Activated T-helper 2 cell treated with anti-CD3 and anti-CD28 coated beads, Interferon-gamma antibody, Interleukin-2, Interleukin-4, amounts not matched to agents 10 μg/mL and 5 μg/mL and 100 μg/mL, durations not matched to agents 14 hours and 24 hours and 36 hours (primary cell): ENCODE measurements around the gene PLCB1. TPM values are rescaled to one million over a fixed set of nuclear protein-coding genes. Genes with fewer than 3 reads are reported as not detected.

Source experiments
- DNase-seq: peaks from one replicate; pipeline ENCODE4 v3.0.0; 2021; ENCODE audit warnings: low spot score
- H3K27ac Mint-ChIP-seq: one replicate; pipeline ENCODE4 v1.8.0; 2021; ENCODE audit warnings: mixed read lengths
- H3K27me3 Mint-ChIP-seq: one replicate; pipeline ENCODE4 v1.8.0; 2021; ENCODE audit warnings: low read depth, mixed read lengths
- H3K36me3 Mint-ChIP-seq: one replicate; pipeline ENCODE4 v1.8.0; 2021; ENCODE audit warnings: low read depth, mixed read lengths
- H3K4me1 Mint-ChIP-seq: one replicate; pipeline ENCODE4 v1.8.0; 2021; ENCODE audit warnings: low read depth, mixed read lengths
- H3K4me3 Mint-ChIP-seq: one replicate; pipeline ENCODE4 v1.8.0; 2021; ENCODE audit warnings: low read depth, mild to moderate bottlenecking, moderate library complexity, mixed read lengths
- H3K9me3 Mint-ChIP-seq: one replicate; pipeline ENCODE4 v1.8.0; 2021; ENCODE audit warnings: mixed read lengths
- intact Hi-C: fragments of 100-400 bp; cut with micrococcal nuclease; formaldehyde crosslinking; loops from one replicate; pipeline ENCODE4 v1.15.1; 2023
- total RNA-seq: library from RNA; stranded (reverse); gene quantifications from 2 replicates; pipeline ENCODE4 v1.2.3, GENCODE V29; 2022

Gene PLCB1
- total RNA-seq, 1 donor from 2014 or later: 2.6 TPM

GRCh38 chr20:8212286-8212685, 80.2 kb downstream of the PLCB1 start:
- Mint-ChIP-seq H3K9me3 (peaks cover 3% of the 10 kb centered on the region), H3K36me3 (no peaks in the 10 kb centered on the region), H3K4me1 (peaks cover 63% of the 10 kb centered on the region), H3K4me3 (no peak overlapping the region), H3K27me3 (peaks cover 8% of the 10 kb centered on the region), H3K27ac (no peak overlapping the region)
- intact Hi-C loops: loop anchor here (10.0 kb wide), 1 partner anchor 243 kb away; no protein-coding TSS in a partner anchor
- no peak for DNase-seq

- H3K4me3 Mint-ChIP-seq: peak overlapping the region; percentile 53
Measured at GRCh38 chr20:8213270-8213669, 81.2 kb downstream of the PLCB1 start.

DNA sequence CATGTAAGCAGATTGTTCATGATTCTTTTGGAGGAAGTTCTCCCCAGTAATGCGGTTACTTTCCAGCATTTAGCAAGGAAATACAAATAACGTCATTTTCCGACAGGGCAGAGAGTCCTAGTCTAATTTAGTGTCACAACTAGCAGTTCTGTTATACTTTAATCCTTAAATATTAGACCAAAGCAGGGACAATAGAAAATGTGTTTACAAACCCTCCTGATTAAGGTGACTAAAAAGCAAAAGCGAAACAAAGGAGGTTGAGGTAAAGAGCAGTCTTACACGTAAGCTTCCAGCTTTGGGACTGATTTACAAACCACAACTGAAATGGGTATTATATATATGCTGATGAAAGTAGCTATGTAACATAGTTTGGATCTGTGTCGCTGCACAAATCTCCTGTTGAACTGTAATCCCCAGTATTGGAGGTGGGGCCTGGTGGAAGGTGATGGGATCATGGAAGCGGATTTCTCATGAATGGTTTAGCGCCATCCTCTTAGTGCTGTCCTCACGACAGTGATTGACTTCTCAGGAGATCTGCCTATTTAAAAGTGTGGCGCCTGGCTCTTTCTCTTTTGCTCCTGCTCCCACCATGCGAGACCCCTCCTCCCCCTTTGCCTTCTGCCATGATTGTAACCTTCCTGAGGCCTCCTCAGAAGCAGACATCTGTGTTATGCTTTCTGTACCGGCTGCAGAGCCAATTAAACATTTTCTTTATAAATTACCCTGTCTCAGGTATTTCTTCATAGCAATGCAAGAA, 81.9 kb downstream of the PLCB1 start:
- peaks cover 4% of the 10 kb centered on the region for H3K9me3 Mint-ChIP-seq
- H3K4me3 Mint-ChIP-seq: peak overlapping the region; percentile 74
- H3K27ac Mint-ChIP-seq: peak overlapping the region; percentile 67
- peaks cover 65% of the 10 kb centered on the region for H3K4me1 Mint-ChIP-seq
- H3K36me3 Mint-ChIP-seq: no peaks in the 10 kb centered on the region
- peaks cover 3% of the 10 kb centered on the region for H3K27me3 Mint-ChIP-seq
- intact Hi-C loops: loop anchor here (1.0 to 10.0 kb wide), 2 partner anchors 58 to 241 kb away; no protein-coding TSS in a partner anchor
- no peak for DNase-seq

More at GRCh38 chr20:8213270-8213669, 81.2 kb downstream of the PLCB1 start:
- H3K36me3 Mint-ChIP-seq: no peaks in the 10 kb centered on the region
- H3K27ac Mint-ChIP-seq: peak overlapping the region; percentile 67
- H3K27me3 Mint-ChIP-seq: peaks cover 3% of the 10 kb centered on the region
- DNase-seq: no peak
- peaks cover 69% of the 10 kb centered on the region for H3K4me1 Mint-ChIP-seq
- intact Hi-C loops: loop anchor here (10.0 kb wide), 1 partner anchor 242 kb away; no protein-coding TSS in a partner anchor
- H3K9me3 Mint-ChIP-seq: peaks cover 4% of the 10 kb centered on the region

GRCh38 chr20:8215361-8215781, 83.3 kb downstream of the PLCB1 start:
- H3K4me3 Mint-ChIP-seq: no peak overlapping the region
- intact Hi-C loops: loop anchor here (5.0 to 10.0 kb wide), 4 partner anchors 147 to 239 kb away; partner anchors contain the start of gene TMX4
- no peaks in the 10 kb centered on the region for H3K36me3 Mint-ChIP-seq
- peaks cover 60% of the 10 kb centered on the region for H3K4me1 Mint-ChIP-seq
- no peak for DNase-seq
- H3K9me3 Mint-ChIP-seq: peaks cover 4% of the 10 kb centered on the region
- H3K27ac Mint-ChIP-seq: no peak overlapping the region
- H3K27me3 Mint-ChIP-seq: peaks cover 3% of the 10 kb centered on the region

GRCh38 chr20:8216375-8217200, 84.5 kb downstream of the PLCB1 start:
- H3K4me1 Mint-ChIP-seq: peaks cover 54% of the 10 kb centered on the region
- no peaks in the 10 kb centered on the region for H3K27me3 Mint-ChIP-seq
- H3K27ac Mint-ChIP-seq: peak overlapping the region; percentile 44
- no peak for DNase-seq
- H3K4me3 Mint-ChIP-seq: peak overlapping the region; percentile 9
- intact Hi-C loops: loop anchor here (2.0 to 10.0 kb wide), 6 partner anchors 58 to 238 kb away; partner anchors contain the start of genes PLCB1 and TMX4
- H3K9me3 Mint-ChIP-seq: peaks cover 4% of the 10 kb centered on the region
- no peaks in the 10 kb centered on the region for H3K36me3 Mint-ChIP-seq

- H3K27me3 Mint-ChIP-seq: no peaks in the 10 kb centered on the region
- no peak overlapping the region for H3K4me3 Mint-ChIP-seq
- no peak overlapping the region for H3K27ac Mint-ChIP-seq
- no peaks in the 10 kb centered on the region for H3K36me3 Mint-ChIP-seq
- DNase-seq: no peak
- peaks cover 48% of the 10 kb centered on the region for H3K4me1 Mint-ChIP-seq
- H3K9me3 Mint-ChIP-seq: peaks cover 4% of the 10 kb centered on the region
- intact Hi-C loops: loop anchor here (5.0 to 10.0 kb wide), 4 partner anchors 143 to 236 kb away; partner anchors contain the start of gene TMX4
Measured at GRCh38 chr20:8218861-8219260, 86.8 kb downstream of the PLCB1 start.

- Mint-ChIP-seq H3K4me1 (peaks cover 43% of the 10 kb centered on the region), H3K36me3 (no peaks in the 10 kb centered on the region), H3K27ac (no peak overlapping the region), H3K9me3 (peaks cover 4% of the 10 kb centered on the region), H3K4me3 (no peak overlapping the region), H3K27me3 (no peaks in the 10 kb centered on the region)
- intact Hi-C loops: loop anchor here (5.0 to 10.0 kb wide), 4 partner anchors 143 to 235 kb away; partner anchors contain the start of gene TMX4
- DNase-seq: no peak
Measured at GRCh38 chr20:8219403-8219802, 87.3 kb downstream of the PLCB1 start.

GRCh38 chr20:8220716-8221115, 88.7 kb downstream of the PLCB1 start:
- peaks cover 4% of the 10 kb centered on the region for H3K9me3 Mint-ChIP-seq
- H3K27ac Mint-ChIP-seq: no peak overlapping the region
- peaks cover 32% of the 10 kb centered on the region for H3K4me1 Mint-ChIP-seq
- H3K4me3 Mint-ChIP-seq: no peak overlapping the region
- intact Hi-C loops: no loop called here
- DNase-seq: no peak
- H3K27me3 Mint-ChIP-seq: peaks cover 4% of the 10 kb centered on the region
- no peaks in the 10 kb centered on the region for H3K36me3 Mint-ChIP-seq

- intact Hi-C loops: no loop called here
- DNase-seq: no peak
- Mint-ChIP-seq H3K9me3 (peaks cover 4% of the 10 kb centered on the region), H3K4me3 (no peak overlapping the region), H3K4me1 (peaks cover 20% of the 10 kb centered on the region), H3K36me3 (no peaks in the 10 kb centered on the region), H3K27me3 (peaks cover 8% of the 10 kb centered on the region), H3K27ac (no peak overlapping the region)
Measured at GRCh38 chr20:8221887-8222419, 89.9 kb downstream of the PLCB1 start.

GRCh38 chr20:8223091-8223870, 91.2 kb downstream of the PLCB1 start:
- H3K4me1 Mint-ChIP-seq: peaks cover 12% of the 10 kb centered on the region
- no peaks in the 10 kb centered on the region for H3K9me3 Mint-ChIP-seq
- no peak for DNase-seq
- H3K27me3 Mint-ChIP-seq: peaks cover 8% of the 10 kb centered on the region
- intact Hi-C loops: no loop called here
- H3K4me3 Mint-ChIP-seq: no peak overlapping the region
- no peak overlapping the region for H3K27ac Mint-ChIP-seq
- H3K36me3 Mint-ChIP-seq: no peaks in the 10 kb centered on the region

- Mint-ChIP-seq H3K4me3 (no peak overlapping the region), H3K27me3 (peaks cover 8% of the 10 kb centered on the region), H3K27ac (no peak overlapping the region), H3K4me1 (peaks cover 13% of the 10 kb centered on the region), H3K36me3 (no peaks in the 10 kb centered on the region), H3K9me3 (no peaks in the 10 kb centered on the region)
- intact Hi-C loops: no loop called here
- DNase-seq: no peak
Measured at GRCh38 chr20:8225658-8226057, 93.6 kb downstream of the PLCB1 start.

DNA sequence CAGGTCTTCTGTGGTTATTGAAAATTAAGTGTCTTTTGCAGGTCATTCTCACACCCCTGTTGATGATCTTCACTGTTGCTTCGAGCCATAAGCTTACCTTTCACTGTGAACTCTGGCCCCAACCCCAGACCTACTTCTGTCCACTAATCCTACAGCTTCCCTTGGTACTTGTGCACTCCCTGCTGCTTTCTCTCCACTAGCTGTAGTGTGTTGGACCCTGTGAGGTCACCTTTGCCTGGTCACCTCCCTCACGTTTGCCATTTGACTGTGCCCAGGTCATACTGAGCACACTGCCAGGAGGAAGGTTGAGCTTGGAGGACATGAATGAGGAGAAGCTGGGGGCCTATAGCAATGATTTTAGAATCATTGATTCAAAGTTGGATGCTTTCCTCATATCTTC, 94.0 kb downstream of the PLCB1 start:
- no peak for DNase-seq
- no peaks in the 10 kb centered on the region for H3K36me3 Mint-ChIP-seq
- peaks cover 13% of the 10 kb centered on the region for H3K4me1 Mint-ChIP-seq
- intact Hi-C loops: no loop called here
- no peak overlapping the region for H3K27ac Mint-ChIP-seq
- H3K27me3 Mint-ChIP-seq: peaks cover 8% of the 10 kb centered on the region
- H3K4me3 Mint-ChIP-seq: no peak overlapping the region
- H3K9me3 Mint-ChIP-seq: no peaks in the 10 kb centered on the region
